HEK293 (cell line): ENCODE results near the gene BMP5.

ENCODE experiments used
- CTCF ChIA-PET: fragments of 350-600 bp; formaldehyde crosslinking; extraction: SDS; loops from one replicate; lab custom pipeline; 2021; ENCODE audit warnings: antibody characterized with exemption; lab: Yijun Ruan, JAX
- POLR2A ChIA-PET: fragments of 300-600 bp; formaldehyde crosslinking; extraction: SDS; loops from one replicate; lab custom pipeline; 2020; ENCODE audit warnings: antibody characterized with exemption, inconsistent platforms; lab: Yijun Ruan, JAX
- H3K27ac ChIP-seq: fragments of 200-500 bp; sonication (Bioruptor generic); 2 replicates; pipeline ENCODE4 v1.5.1; 2014; ENCODE audit warnings: low read depth, low read length, control low read depth, inconsistent platforms; ENCODE audit errors: extremely low read depth
- H3K36me3 ChIP-seq, 2 experiments: fragments of 200-500 bp in 1 of 2; sonication (Bioruptor generic) in 1 of 2; 1 replicate in 1 of 2; 2 replicates in 1 of 2; pipeline ENCODE4 v1.5.1; 2014 to 2017; ENCODE audit warnings: inconsistent platforms in 2 of 2, low read length in 2 of 2; ENCODE audit not compliant: control insufficient read depth in 2 of 2, insufficient read depth in 1 of 2
- H3K4me1 ChIP-seq: fragments of 200-500 bp; sonication (Bioruptor generic); 2 replicates; pipeline ENCODE4 v1.5.1; 2014; ENCODE audit warnings: mild to moderate bottlenecking, low read length, inconsistent platforms; ENCODE audit not compliant: control insufficient read depth, insufficient read depth
- H3K4me3 ChIP-seq: 2 replicates; pipeline ENCODE4 v1.5.1; 2011; ENCODE audit warnings: low read depth, mild to moderate bottlenecking, control low read depth, low read length, moderate library complexity
- H3K9me3 ChIP-seq: fragments of 200-500 bp; sonication (Bioruptor generic); 2 replicates; pipeline ENCODE4 v1.5.1; 2014; ENCODE audit warnings: low read depth, low read length, inconsistent platforms; ENCODE audit not compliant: control insufficient read depth, insufficient read depth
- ATF2 ChIP-seq: fragments of 450-650 bp; formaldehyde crosslinking; IDR thresholded peaks from 2 replicates; pipeline ENCODE4 v1.5.1; 2016; ENCODE audit warnings: missing biosample characterization, missing genetic modification characterization, low read depth
- HOXA7 ChIP-seq: sonication (generic); formaldehyde crosslinking; IDR thresholded peaks from 2 replicates; pipeline ENCODE4 v1.8.1; 2022; ENCODE audit warnings: missing genetic modification reagents, borderline replicate concordance
- KLF1 ChIP-seq: fragments of 450-650 bp; formaldehyde crosslinking; IDR thresholded peaks from 2 replicates; pipeline ENCODE4 v1.5.1; 2016; ENCODE audit warnings: missing biosample characterization, missing genetic modification characterization
- KLF10 ChIP-seq: fragments of 450-650 bp; IDR thresholded peaks from 2 replicates; pipeline ENCODE4 v1.5.1; 2018; ENCODE audit warnings: missing biosample characterization, mild to moderate bottlenecking, missing genetic modification characterization
- MZF1 ChIP-seq: fragments of 450-650 bp; formaldehyde crosslinking; IDR thresholded peaks from 2 replicates; pipeline ENCODE4 v1.5.1; 2017; ENCODE audit warnings: missing biosample characterization, missing genetic modification characterization, borderline replicate concordance
- SCRT2 ChIP-seq: fragments of 450-650 bp; formaldehyde crosslinking; IDR thresholded peaks from 2 replicates; pipeline ENCODE4 v1.5.1; 2016; ENCODE audit warnings: missing biosample characterization, missing genetic modification characterization
- SP7 ChIP-seq: fragments of 450-650 bp; formaldehyde crosslinking; IDR thresholded peaks from 2 replicates; pipeline ENCODE4 v1.5.1; 2016; ENCODE audit warnings: missing biosample characterization, missing genetic modification characterization
- YY2 ChIP-seq: fragments of 450-650 bp; formaldehyde crosslinking; IDR thresholded peaks from 2 replicates; pipeline ENCODE4 v1.5.1; 2016; ENCODE audit warnings: missing biosample characterization, missing genetic modification characterization
- ZBTB7A ChIP-seq: fragments of 450-650 bp; formaldehyde crosslinking; IDR thresholded peaks from 2 replicates; pipeline ENCODE4 v1.5.1; 2016; ENCODE audit warnings: low read depth, missing biosample characterization, missing genetic modification characterization
- ZFP37 ChIP-seq: fragments of 450-650 bp; formaldehyde crosslinking; IDR thresholded peaks from 2 replicates; pipeline ENCODE4 v1.5.1; 2016; ENCODE audit warnings: missing biosample characterization, missing genetic modification characterization
- ZNF169 ChIP-seq: fragments of 450-650 bp; formaldehyde crosslinking; IDR thresholded peaks from 2 replicates; pipeline ENCODE4 v1.5.1; 2016; ENCODE audit warnings: missing biosample characterization, missing genetic modification characterization
- ZNF19 ChIP-seq: fragments of 450-650 bp; formaldehyde crosslinking; IDR thresholded peaks from 2 replicates; pipeline ENCODE4; 2016; ENCODE audit warnings: missing biosample characterization, missing genetic modification characterization, low read depth
- ZNF280D ChIP-seq: fragments of 450-650 bp; formaldehyde crosslinking; IDR thresholded peaks from 2 replicates; pipeline ENCODE4 v1.5.1; 2016; ENCODE audit warnings: missing biosample characterization, missing genetic modification characterization
- ZNF302 ChIP-seq: fragments of 450-650 bp; formaldehyde crosslinking; IDR thresholded peaks from 2 replicates; pipeline ENCODE4 v1.5.1; 2016; ENCODE audit warnings: missing biosample characterization, missing genetic modification characterization, low read depth
- ZNF324 ChIP-seq: fragments of 450-650 bp; formaldehyde crosslinking; IDR thresholded peaks from 2 replicates; pipeline ENCODE4 v1.5.1; 2016; ENCODE audit warnings: missing biosample characterization, missing genetic modification characterization
- ZNF350 ChIP-seq: fragments of 450-650 bp; formaldehyde crosslinking; IDR thresholded peaks from 2 replicates; pipeline ENCODE4 v1.5.0; 2017; ENCODE audit warnings: missing biosample characterization, mild to moderate bottlenecking, missing genetic modification characterization
- ZNF37A ChIP-seq: fragments of 450-650 bp; IDR thresholded peaks from 2 replicates; pipeline ENCODE4 v1.5.1; 2018; ENCODE audit warnings: missing biosample characterization, missing genetic modification characterization
- ZNF626 ChIP-seq: fragments of 450-650 bp; sonication (Bioruptor Pico); formaldehyde crosslinking; IDR thresholded peaks from 2 replicates; pipeline ENCODE4 v1.5.1; 2018; ENCODE audit warnings: missing biosample characterization, missing genetic modification characterization, inconsistent platforms
- TF ChIP-seq, protein P1 (sequence below): fragments of 450-650 bp; formaldehyde crosslinking; IDR thresholded peaks from 2 replicates; pipeline ENCODE4 v1.5.1; 2016; ENCODE audit warnings: missing biosample characterization, missing genetic modification characterization
- TF ChIP-seq, protein P2 (sequence below): fragments of 450-650 bp; formaldehyde crosslinking; IDR thresholded peaks from 2 replicates; pipeline ENCODE4 v1.5.1; 2016; ENCODE audit warnings: missing biosample characterization, missing genetic modification characterization
- TF ChIP-seq, protein P3 (sequence below): fragments of 450-650 bp; formaldehyde crosslinking; IDR thresholded peaks from 2 replicates; pipeline ENCODE4 v1.5.1; 2016; ENCODE audit warnings: missing biosample characterization, missing genetic modification characterization
- TF ChIP-seq, protein P4 (sequence below): IDR thresholded peaks from 2 replicates; pipeline ENCODE4 v1.6.1; 2011; ENCODE audit warnings: mild to moderate bottlenecking, low read depth, low read length, borderline replicate concordance

BMP5 gene

DNA sequence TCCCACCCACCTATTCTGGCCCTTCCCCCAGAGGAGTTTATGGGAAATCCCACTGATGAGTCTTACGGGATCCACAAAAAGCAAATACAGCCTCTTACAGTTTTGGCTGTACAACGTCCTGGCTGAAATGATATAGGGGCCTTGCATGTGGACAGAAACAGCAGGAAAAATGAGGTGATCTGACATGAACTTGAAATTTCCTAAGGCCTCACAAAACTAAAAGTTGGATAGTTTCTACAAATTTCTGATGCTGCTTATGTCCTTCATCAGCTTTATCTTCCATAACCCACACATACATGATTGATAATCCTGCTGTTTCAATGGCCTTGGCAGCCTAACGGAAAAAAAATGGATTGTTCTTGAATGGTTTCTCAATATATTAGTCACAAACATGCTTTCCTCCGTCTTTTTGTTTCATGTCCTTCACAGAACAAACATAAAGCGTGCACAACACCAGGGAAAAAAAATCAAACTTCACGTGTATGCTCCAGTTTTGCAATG, 118.8 kb downstream of the BMP5 start:
- Histone ChIP-seq H3K27ac (no peak overlapping the region), H3K9me3 (no peaks in the 10 kb centered on the region), H3K36me3 (no peaks in the 10 kb centered on the region), H3K4me1 (no peaks in the 10 kb centered on the region), H3K4me3 (no peak overlapping the region)
- CTCF ChIA-PET: interaction anchor here (1.2 kb wide), 1 partner anchor 209 kb away, joined by 3 read pairs; no protein-coding TSS in a partner anchor
- TF ChIP-seq ATF2 (tag by site-specific recombination) (no peak), ZNF626 (tag by site-specific recombination) (no peak), ZNF350 (tag by site-specific recombination) (no peak), SCRT2 (tag by site-specific recombination) (no peak), ZFP37 (no peak), KLF10 (tag by site-specific recombination) (no peak)
- POLR2A ChIA-PET: no interaction called here

GRCh38 chr6:55748880-55749279, 126.5 kb downstream of the BMP5 start:
- Histone ChIP-seq H3K4me3 (no peak overlapping the region), H3K9me3 (no peaks in the 10 kb centered on the region), H3K4me1 (no peaks in the 10 kb centered on the region), H3K27ac (no peak overlapping the region), H3K36me3 (no peaks in the 10 kb centered on the region)
- CTCF ChIA-PET: no interaction called here
- POLR2A ChIA-PET: no interaction called here
- no peak for TF ChIP-seq MZF1 (tag by site-specific recombination)
- TF ChIP-seq ZNF37A (tag by site-specific recombination): no peak
- no peak for TF ChIP-seq ZNF280D (tag by site-specific recombination)
- TF ChIP-seq ZNF169 (tag by site-specific recombination): no peak
- TF ChIP-seq SP7 (tag by site-specific recombination): no peak
- TF ChIP-seq, protein P1, sequence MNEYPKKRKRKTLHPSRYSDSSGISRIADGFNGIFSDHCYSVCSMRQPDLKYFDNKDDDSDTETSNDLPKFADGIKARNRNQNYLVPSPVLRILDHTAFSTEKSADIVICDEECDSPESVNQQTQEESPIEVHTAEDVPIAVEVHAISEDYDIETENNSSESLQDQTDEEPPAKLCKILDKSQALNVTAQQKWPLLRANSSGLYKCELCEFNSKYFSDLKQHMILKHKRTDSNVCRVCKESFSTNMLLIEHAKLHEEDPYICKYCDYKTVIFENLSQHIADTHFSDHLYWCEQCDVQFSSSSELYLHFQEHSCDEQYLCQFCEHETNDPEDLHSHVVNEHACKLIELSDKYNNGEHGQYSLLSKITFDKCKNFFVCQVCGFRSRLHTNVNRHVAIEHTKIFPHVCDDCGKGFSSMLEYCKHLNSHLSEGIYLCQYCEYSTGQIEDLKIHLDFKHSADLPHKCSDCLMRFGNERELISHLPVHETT: no peak
- TF ChIP-seq SCRT2 (tag by site-specific recombination): no peak
- no peak for TF ChIP-seq HOXA7
- TF ChIP-seq, protein P2, sequence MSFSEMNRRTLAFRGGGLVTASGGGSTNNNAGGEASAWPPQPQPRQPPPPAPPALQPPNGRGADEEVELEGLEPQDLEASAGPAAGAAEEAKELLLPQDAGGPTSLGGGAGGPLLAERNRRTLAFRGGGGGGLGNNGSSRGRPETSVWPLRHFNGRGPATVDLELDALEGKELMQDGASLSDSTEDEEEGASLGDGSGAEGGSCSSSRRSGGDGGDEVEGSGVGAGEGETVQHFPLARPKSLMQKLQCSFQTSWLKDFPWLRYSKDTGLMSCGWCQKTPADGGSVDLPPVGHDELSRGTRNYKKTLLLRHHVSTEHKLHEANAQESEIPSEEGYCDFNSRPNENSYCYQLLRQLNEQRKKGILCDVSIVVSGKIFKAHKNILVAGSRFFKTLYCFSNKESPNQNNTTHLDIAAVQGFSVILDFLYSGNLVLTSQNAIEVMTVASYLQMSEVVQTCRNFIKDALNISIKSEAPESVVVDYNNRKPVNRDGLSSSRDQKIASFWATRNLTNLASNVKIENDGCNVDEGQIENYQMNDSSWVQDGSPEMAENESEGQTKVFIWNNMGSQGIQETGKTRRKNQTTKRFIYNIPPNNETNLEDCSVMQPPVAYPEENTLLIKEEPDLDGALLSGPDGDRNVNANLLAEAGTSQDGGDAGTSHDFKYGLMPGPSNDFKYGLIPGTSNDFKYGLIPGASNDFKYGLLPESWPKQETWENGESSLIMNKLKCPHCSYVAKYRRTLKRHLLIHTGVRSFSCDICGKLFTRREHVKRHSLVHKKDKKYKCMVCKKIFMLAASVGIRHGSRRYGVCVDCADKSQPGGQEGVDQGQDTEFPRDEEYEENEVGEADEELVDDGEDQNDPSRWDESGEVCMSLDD (tag by site-specific recombination): no peak
- TF ChIP-seq ZNF19: no peak
- TF ChIP-seq, protein P3, sequence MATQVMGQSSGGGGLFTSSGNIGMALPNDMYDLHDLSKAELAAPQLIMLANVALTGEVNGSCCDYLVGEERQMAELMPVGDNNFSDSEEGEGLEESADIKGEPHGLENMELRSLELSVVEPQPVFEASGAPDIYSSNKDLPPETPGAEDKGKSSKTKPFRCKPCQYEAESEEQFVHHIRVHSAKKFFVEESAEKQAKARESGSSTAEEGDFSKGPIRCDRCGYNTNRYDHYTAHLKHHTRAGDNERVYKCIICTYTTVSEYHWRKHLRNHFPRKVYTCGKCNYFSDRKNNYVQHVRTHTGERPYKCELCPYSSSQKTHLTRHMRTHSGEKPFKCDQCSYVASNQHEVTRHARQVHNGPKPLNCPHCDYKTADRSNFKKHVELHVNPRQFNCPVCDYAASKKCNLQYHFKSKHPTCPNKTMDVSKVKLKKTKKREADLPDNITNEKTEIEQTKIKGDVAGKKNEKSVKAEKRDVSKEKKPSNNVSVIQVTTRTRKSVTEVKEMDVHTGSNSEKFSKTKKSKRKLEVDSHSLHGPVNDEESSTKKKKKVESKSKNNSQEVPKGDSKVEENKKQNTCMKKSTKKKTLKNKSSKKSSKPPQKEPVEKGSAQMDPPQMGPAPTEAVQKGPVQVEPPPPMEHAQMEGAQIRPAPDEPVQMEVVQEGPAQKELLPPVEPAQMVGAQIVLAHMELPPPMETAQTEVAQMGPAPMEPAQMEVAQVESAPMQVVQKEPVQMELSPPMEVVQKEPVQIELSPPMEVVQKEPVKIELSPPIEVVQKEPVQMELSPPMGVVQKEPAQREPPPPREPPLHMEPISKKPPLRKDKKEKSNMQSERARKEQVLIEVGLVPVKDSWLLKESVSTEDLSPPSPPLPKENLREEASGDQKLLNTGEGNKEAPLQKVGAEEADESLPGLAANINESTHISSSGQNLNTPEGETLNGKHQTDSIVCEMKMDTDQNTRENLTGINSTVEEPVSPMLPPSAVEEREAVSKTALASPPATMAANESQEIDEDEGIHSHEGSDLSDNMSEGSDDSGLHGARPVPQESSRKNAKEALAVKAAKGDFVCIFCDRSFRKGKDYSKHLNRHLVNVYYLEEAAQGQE: no peak
- no peak for TF ChIP-seq ZNF302 (tag by site-specific recombination)
- no peak for TF ChIP-seq KLF1 (tag by site-specific recombination)
- TF ChIP-seq ZNF324: no peak
- TF ChIP-seq YY2 (tag by site-specific recombination): no peak
- no peak for TF ChIP-seq ZBTB7A (tag by site-specific recombination)
- TF ChIP-seq, protein P4, sequence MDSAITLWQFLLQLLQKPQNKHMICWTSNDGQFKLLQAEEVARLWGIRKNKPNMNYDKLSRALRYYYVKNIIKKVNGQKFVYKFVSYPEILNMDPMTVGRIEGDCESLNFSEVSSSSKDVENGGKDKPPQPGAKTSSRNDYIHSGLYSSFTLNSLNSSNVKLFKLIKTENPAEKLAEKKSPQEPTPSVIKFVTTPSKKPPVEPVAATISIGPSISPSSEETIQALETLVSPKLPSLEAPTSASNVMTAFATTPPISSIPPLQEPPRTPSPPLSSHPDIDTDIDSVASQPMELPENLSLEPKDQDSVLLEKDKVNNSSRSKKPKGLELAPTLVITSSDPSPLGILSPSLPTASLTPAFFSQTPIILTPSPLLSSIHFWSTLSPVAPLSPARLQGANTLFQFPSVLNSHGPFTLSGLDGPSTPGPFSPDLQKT: no peak
